HG03520 (cell line): ENCODE results near the gene CDC20.

Experiments used
- ATAC-seq: cut with Tn5 transposase; IDR thresholded peaks from one replicate; pipeline ENCODE4 v1.9.1; 2021; ENCODE audit warnings: mild to moderate bottlenecking, moderate library complexity; ENCODE audit not compliant: unreplicated experiment

CDC20 gene

DNA sequence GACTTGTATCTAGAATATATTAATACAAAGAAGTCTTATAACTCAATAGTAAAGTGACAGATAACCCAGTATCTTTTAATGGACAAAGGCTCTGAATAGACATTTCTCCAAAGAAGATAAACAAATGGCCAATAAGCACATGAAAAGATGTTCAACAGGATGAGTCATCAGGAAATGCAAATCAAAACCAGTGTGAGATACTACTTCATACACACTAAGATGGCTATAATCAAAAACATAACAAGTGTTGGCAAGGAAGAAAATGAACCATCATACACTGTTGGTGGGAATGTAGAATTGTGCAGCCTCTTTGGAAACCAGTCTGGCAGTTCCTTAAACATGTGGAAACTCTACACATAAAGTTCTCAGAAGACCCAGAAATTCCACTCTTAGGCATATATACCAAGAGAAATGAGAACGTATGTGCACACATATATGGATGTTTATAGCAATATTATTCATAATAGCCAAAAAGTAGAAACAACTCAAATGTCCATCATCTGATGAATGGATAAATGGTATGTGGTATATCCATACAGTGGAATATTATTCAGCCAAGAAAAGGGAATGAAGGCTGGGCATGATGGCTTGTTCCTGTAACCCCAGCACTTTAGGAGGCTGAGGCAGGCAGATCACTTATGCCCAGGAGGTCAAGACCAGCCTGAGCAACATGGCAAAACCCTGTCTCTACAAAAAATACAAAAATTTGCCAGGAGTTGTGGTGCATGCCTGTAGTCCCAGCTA lies 31.1 kb upstream of the CDC20 start:
- no peak for ATAC-seq

DNA sequence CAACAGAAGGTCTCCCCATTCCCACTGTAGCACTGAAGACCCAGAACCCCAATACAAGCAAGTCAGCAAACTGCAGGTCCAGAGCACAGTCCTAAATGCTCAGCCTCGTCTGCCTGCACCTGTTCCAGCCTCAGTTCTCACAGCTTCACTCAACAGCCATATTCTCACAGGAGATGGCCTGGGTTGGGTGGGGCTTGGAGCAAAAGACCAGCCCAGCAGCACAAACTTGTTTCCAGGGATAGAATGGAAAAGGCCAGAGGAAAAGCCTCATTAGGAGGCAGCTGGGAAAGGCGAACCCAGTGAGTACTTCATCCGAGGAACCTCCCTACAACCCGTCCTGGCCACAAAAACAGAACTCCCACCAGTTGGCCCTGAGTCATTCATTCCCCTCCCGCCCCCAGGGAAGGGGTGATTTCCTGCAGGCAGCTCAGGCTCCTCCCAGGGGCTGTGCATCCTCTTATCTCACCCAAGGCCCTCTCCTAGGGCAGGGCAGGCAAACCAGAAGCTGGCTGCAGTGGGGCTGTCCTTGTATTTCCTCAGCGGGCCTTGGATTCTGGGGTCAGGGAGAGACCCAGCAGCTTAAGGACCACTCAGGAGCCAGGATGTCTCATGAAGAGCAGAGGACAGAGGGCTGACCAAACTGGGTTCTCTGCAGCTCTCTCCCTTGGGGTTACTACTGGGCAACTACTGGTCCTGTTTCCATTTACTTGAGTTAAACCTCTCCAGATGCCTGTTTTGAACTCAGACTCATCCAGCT lies 28.6 kb upstream of the CDC20 start:
- ATAC-seq = no peak

DNA sequence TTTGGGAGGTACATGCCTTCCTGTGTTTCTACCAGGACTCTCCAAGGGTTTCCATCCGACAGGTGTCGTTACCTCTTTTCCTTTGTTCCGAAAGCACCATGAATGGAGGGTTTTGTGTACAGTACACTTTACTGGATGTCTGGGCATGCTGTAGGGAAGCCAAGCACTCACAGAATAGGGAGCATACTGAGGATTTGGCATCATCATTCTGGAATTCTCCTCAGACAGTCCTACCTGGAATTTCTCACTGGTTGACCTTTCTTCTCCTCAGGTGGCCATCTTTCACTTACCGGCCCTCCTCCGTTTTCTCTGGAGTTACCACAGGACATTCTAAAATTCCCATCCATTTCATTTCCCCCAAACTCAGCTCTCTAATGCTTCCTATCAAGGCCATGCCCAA lies 27.1 kb upstream of the CDC20 start:
- ATAC-seq = no peak

DNA sequence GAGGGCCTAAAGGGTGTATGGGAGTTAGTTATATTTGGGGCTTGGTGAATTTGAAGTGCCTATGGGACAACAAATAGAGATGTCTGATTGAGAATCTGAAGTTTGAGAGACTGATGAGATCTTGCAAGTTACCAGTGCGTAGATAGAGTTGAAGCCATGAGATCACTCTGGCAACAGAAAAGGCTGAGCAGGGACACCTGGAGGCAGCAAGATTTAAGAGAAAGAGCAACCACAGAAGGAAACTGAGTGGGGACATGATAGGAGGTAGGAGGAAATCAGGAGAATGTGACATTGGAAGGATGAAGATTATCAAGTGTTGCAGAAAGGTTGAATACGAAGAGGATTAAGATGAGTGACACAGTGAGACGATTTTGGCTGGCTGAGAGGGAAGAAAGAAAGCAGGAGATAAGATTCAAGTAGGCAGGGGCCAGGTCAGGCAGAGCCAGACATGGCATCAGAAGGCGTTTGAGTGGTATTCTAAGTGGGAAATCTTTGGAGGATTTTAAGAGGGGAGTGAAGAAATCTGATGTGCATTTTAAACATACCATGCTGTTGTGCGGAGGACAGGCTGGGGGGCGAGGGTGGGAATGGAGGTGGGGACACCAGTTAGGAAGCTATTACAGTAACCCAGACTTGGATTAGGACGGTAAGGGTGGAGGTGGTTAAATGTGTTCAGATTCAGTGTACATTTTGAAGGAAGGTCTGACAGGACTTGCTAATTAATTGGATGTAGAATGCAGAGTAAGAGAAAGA lies 24.2 kb upstream of the CDC20 start:
- ATAC-seq = no peak

DNA sequence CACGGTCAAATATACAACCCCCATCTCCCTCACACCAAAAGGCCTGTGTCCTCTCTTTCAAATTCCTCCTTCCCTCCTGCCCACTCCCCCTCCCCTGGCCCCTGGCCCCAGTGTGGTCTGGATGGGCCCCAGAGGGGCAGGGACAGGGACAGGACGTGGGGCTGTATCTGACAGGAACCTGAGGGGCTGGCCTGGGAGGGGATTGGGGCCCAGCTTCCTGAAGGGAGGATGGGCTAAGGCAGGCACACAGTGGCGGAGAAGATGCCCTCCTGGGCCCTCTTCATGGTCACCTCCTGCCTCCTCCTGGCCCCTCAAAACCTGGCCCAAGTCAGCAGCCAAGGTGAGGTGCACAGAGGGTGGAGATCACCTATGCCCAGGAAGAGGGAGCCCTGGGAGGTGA lies 21.2 kb upstream of the CDC20 start, which contains the start of gene MPL:
Gene MPL, plus strand, starts transcription at position 231 of the 400 bp plus-strand sequence. Its CDS starts 31 bp downstream, at position 262.
- ATAC-seq = no peak

DNA sequence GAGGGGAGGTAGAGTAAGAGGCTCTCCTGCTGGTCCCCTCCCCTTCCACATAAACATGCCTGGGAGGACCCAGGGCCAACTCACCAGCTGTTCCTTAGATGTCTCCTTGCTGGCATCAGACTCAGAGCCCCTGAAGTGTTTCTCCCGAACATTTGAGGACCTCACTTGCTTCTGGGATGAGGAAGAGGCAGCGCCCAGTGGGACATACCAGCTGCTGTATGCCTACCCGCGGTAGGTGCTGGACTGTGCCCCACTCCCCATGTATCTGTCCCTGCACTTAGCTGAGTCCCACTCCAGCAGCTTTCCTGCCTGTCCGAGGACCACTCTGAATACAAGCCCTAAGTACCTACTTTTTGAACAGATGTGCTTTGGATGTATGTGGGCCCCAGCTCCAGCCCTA lies 20.8 kb upstream of the CDC20 start:
- no peak for ATAC-seq

DNA sequence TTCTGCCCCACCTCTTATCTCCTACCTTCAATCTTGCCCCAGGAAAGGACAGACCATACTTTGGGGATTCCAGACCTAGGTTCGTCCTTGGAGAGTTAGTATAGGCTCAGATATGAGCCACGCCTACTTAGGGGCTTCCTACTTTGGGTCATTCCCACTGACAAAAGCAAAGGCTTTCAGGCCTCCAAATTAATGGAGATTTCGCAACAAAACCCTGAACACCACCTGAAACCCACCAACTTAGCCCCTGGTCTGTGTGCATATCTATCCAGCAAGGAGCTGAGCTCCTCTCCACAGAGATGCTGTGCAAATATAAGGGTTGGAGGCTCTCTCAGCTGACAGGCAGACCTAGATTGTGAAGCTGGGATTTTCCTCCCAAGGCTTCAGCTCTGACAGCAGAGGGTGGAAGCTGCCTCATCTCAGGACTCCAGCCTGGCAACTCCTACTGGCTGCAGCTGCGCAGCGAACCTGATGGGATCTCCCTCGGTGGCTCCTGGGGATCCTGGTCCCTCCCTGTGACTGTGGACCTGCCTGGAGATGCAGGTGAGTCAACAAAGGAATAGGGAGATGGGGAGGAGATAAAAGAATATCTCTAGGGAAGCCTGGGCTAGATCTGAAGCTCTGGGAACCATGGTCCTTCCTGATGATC lies 19.1 kb upstream of the CDC20 start:
- ATAC-seq = no peak

DNA sequence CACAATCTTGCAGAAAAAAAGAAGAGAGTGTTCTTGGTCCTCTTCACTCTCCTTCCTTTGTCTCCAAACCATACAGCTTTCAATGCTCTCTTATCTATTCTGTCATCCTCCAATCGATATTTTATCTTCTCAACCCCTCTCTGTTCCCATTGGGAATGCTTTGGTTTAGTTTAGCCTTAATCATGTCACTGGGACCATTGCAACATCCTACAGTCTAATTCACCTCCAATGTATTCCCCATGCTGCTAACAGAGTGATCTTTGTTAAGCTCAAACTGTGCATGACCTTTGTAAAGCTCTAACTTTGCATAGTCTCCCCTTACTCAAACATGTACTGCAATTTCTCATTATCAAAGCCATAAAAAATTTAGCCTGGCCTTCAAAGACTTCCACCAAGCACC lies 18.2 kb upstream of the CDC20 start:
- no peak for ATAC-seq

DNA sequence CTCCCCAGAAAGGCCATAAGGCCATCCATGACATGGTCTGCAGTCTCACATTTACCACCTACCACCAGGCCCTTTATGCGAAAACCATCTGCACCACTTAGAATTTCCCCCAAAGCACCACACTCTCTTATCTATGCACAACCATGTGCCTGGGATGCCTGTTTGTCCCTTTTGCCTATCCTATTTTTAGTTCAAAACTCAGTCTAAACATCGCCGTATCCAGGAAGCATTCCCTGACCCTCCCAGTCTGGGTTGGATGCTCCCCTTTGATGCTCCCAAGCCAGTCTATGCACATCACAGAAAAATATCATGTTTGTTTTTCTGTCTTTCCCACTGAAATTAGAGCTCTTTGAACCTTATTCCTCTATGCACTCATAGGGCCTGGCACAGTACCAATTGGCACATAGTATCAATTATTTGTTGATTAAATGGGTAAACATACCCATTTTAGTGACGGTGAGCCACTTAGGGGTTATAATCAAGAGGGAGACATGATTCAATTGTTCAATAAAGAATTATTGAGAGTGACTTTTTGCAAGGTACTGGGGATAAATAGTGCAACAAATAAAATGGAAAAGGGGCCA lies 14.4 kb upstream of the CDC20 start:
- ATAC-seq = no peak

DNA sequence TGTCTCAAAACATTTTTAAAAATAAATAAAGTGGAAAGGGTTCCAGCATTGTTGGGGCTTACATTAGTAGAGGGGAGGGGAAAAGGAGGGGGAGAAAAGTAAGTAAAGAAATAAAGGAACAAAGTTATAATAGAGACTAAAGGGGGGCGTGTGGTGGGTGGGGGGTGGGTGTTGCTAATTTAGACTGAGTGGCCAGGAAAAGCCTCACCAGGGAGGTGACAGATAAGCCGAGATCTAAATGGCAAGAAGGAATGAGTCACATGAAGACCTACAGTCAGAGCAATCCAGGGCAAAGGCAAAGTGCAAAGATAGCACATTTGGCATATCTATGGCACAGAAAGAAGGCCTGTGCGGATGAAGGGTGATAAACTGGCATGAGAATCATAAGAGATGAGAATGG lies 13.7 kb upstream of the CDC20 start:
- ATAC-seq = no peak

DNA sequence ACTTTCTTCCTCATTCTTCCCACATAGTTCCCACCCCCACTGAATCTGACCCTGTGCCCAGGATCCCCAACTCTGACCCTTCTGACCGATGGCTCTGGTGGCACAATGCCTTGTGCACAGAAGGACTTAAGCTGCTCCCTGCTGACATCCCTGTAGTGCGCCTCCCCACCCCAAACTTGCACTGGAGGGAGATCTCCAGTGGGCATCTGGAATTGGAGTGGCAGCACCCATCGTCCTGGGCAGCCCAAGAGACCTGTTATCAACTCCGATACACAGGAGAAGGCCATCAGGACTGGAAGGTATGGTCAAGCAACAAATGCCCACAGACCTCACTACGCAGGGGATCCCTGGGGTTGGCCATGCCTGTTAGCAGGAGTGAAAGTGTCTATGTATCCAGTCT lies 12.1 kb upstream of the CDC20 start:
- no peak for ATAC-seq

DNA sequence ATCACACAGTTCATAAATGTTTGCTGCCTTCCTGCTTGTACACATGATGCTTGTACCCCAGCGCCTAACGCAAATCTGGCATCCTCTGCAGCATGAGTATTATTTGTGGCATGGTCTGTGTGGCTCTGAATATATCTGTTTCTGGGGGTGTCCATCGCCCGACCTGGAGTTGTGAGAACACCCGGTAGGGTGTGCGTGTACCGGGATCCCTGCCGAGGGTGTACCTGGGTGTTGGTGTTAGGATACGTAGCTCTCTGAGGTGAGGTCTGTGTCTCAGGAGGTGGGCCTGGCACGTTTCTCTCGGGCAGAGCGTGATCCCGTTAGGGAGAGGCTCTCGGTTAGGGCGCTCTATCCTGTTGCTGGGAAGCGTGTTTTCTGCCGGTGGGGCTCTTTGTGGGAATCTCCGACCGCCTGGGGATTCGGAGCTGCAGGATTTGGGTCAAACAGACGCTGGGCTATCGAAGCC lies 10.4 kb upstream of the CDC20 start:
- no peak for ATAC-seq

DNA sequence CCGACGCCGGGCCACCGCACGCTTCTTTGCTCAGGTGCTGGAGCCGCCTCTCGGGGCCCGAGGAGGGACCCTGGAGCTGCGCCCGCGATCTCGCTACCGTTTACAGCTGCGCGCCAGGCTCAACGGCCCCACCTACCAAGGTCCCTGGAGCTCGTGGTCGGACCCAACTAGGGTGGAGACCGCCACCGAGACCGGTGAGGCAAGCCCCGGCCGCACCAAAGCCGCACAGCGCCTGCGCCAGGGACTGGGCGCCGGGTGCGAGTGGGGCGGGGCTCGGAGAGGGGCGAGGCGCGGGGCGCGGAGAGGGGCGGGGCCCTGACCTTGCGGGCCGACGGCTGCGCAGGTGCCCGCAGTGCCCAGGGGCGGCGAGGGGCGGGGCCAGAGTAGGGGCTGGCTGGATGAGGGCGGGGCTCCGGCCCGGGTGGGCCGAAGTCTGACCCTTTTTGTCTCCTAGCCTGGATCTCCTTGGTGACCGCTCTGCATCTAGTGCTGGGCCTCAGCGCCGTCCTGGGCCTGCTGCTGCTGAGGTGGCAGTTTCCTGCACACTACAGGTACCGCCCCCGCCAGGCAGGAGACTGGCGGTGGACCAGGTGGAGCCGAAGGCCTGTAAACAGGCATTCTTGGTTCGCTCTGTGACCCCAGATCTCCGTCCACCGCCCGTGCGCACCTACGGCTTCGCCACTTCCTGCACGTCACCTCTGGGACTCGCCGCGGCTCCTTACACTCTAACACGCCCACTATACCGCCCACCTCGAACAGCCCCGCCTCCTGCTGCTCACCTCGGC lies 9.8 kb upstream of the CDC20 start:
- ATAC-seq = no peak

DNA sequence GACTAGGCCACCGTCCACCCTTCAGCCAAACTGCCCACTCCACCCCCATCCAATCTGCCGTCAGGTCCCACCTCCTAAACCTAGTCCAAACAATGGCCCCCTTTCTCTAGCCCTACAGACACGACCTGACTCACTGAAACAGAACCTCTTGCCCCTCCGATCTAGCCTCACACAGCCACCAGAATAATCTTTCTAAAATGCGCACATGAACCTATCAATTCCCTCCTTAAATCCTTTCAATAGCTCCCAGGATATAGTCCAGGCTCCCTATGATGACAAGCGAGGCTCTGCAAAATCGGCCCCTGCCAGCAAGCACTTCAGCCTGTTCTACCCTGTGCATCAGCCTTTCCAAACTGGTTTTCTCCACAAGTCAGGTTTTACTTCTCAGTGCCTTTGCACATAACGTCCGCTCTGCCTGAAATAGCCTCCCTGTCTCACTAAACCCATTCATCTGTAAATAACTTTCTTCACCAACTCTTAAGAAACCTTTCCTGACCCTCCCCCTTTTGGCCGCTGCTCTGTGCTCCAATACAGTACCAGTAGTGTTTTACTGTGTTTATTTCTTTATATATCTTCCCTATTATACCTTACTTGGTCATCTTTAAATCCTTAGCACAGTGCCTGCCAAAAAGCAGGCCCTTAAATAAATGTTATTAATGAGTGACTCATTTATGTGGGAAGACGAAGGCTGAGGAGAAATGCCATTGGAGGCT lies 9.0 kb upstream of the CDC20 start:
- no peak for ATAC-seq

DNA sequence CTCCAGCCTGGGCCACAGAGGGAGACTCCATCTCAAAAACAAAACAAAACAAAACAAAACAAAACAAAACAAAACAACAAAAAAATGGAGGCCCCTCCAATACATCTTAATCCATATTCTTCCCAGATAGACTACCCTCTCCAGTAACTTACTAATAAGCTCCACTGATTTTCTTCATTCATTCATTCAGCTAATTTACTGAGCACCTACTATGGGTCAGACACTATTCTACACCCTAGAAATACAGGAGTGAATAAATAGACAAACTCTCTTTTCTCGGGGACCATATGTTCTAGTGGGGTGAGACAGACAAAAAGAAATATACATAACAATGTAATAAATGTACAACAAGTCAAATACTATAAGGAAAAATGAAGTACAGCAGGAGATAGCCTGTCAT lies 7.8 kb upstream of the CDC20 start:
- no peak for ATAC-seq

DNA sequence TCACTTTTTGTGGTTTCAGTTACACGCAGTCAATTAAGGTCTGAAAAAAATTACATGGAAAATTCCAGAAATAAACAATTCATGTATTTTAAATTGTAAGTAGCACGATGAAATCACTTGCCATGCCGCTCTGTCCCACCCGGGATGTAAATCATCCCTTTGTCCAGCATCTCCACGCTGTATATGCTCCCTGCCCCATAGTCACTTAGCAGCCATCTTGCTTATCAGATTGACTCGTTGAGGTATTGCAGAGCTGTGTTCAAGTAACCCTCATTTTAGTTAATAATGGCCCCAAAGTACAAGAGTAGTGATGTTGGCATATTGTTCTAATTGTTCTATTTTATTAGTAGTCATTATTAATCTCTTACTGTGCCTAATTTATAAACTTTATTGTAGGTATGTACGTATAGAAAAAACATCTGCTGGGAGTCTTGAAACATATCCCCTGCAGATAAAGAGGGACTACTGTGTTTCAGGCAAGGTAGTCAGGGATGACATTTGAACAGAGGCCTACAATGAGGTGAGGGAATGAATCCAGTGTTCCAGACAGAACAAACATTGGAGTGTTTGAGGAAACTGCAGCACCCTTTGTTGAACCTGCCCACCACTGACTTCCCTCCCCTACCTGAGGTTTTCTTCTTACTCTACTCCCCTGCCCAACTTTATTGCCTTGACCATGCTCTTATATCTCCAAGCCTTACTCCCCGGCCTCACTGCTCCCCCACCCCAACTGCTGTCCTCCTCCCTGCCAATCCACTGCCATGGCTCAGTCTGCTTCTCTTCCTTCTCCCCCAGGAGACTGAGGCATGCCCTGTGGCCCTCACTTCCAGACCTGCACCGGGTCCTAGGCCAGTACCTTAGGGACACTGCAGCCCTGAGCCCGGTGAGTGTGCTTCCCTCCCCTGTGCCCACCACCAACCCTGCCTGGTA lies 7.1 kb upstream of the CDC20 start:
- no peak for ATAC-seq

DNA sequence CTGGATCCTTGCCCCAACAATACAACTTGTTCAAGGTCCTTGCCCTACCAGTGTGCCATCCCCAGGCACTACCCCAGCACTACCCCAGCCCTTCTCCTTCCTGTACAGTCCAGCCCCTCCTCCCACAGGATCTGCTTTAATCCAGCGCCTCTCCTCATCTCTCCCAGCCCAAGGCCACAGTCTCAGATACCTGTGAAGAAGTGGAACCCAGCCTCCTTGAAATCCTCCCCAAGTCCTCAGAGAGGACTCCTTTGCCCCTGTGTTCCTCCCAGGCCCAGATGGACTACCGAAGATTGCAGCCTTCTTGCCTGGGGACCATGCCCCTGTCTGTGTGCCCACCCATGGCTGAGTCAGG lies 6.5 kb upstream of the CDC20 start:
- ATAC-seq = no peak

DNA sequence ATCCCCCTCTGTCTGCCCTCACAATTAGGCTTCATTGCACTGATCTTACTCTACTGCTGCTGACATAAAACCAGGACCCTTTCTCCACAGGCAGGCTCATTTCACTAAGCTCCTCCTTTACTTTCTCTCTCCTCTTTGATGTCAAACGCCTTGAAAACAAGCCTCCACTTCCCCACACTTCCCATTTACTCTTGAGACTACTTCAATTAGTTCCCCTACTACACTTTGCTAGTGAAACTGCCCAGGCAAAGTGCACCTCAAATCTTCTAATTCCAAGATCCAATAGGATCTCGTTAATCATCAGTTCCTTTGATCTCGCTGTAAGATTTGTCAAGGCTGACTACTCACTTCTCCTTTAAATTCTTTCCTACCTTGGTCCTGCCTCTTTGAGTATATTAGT lies 5.9 kb upstream of the CDC20 start:
- ATAC-seq = no peak
